Mammary epithelial cell (primary cell): ENCODE data around the gene MAN2A2.

Experiments used
- CTCF ChIP-seq, 2 donors: IDR thresholded peaks in 1 of 2; conservative IDR thresholded peaks in 1 of 2; 2 replicates each; pipeline ENCODE4 v1.5.1; 2011 to 2012; ENCODE audit warnings: inconsistent platforms in 2 of 2, low read length in 2 of 2, mild to moderate bottlenecking in 2 of 2, control low read depth in 1 of 2, low read depth in 1 of 2; ENCODE audit not compliant: insufficient read depth in 1 of 2; ENCODE audit errors: extremely low read depth in 1 of 2
- EZH2 ChIP-seq: IDR thresholded peaks from 2 replicates; pipeline ENCODE4 v1.6.1; 2012; ENCODE audit warnings: low read length, inconsistent platforms, borderline replicate concordance

- TF ChIP-seq CTCF (conservative IDR thresholded peaks at IDR 0.05 in 1 of 2, IDR thresholded peaks at IDR 0.05 in 1 of 2; ENCODE audit: extremely low read depth in 1 of 2, insufficient read depth in 1 of 2, low read depth in 1 of 2, low read length in 2 of 2) = no peak
- TF ChIP-seq EZH2 = no peak
These were observed 8.2 kb downstream of the MAN2A2 start for GRCh38 chr15:90911302-90911623.
